Measurements from ENCODE around the gene UMPS.

The UMPS gene

GRCh38 chr3:124763644-124764358 lies 33.5 kb downstream of the UMPS start:
- no peak for DNase-seq (ENCODE audit: low read depth, low spot score)

GRCh38 chr3:124764746-124765145 lies 34.5 kb downstream of the UMPS start:
- no peak for DNase-seq (ENCODE audit: low read depth, low spot score)

GRCh38 chr3:124765197-124765840 lies 35.1 kb downstream of the UMPS start:
- DNase-seq (ENCODE audit: low read depth, low spot score) = no peak

GRCh38 chr3:124766113-124767095 lies 36.2 kb downstream of the UMPS start:
- DNase-seq (ENCODE audit: low read depth, low spot score) = no peak

- DNase-seq (ENCODE audit: low read depth, low spot score) = no peak
Measured at GRCh38 chr3:124767264-124767663, 37.0 kb downstream of the UMPS start.

GRCh38 chr3:124767691-124768090 lies 37.4 kb downstream of the UMPS start:
- DNase-seq (ENCODE audit: low read depth, low spot score) = no peak

GRCh38 chr3:124768812-124769211 lies 38.6 kb downstream of the UMPS start:
- DNase-seq (ENCODE audit: low read depth, low spot score) = no peak

- DNase-seq (ENCODE audit: low read depth, low spot score) = no peak
Measured at GRCh38 chr3:124769462-124769861, 39.2 kb downstream of the UMPS start.

GRCh38 chr3:124770336-124771082 lies 40.3 kb downstream of the UMPS start:
- DNase-seq (ENCODE audit: low read depth, low spot score) = no peak

- no peak for DNase-seq (ENCODE audit: low read depth, low spot score)
Measured at GRCh38 chr3:124771083-124771445, 40.8 kb downstream of the UMPS start.

- DNase-seq (ENCODE audit: low read depth, low spot score) = no peak
Measured at GRCh38 chr3:124772081-124772831, 42.0 kb downstream of the UMPS start.

GRCh38 chr3:124773351-124774326 lies 43.4 kb downstream of the UMPS start:
- DNase-seq (ENCODE audit: low read depth, low spot score) = no peak

GRCh38 chr3:124774327-124774718 lies 44.1 kb downstream of the UMPS start:
- peak; percentile 74 for DNase-seq (ENCODE audit: low read depth, low spot score)

GRCh38 chr3:124774841-124775402 lies 44.7 kb downstream of the UMPS start:
- DNase-seq (ENCODE audit: low read depth, low spot score) = no peak

GRCh38 chr3:124775877-124776276 lies 45.6 kb downstream of the UMPS start:
- DNase-seq (ENCODE audit: low read depth, low spot score) = no peak

GRCh38 chr3:124776856-124777255 lies 46.6 kb downstream of the UMPS start:
- DNase-seq (ENCODE audit: low read depth, low spot score) = no peak

- DNase-seq (ENCODE audit: low read depth, low spot score) = no peak
Measured at GRCh38 chr3:124777762-124778470, 47.7 kb downstream of the UMPS start.

GRCh38 chr3:124779116-124779515 lies 48.9 kb downstream of the UMPS start:
- no peak for DNase-seq (ENCODE audit: low read depth, low spot score)

- no peak for DNase-seq (ENCODE audit: low read depth, low spot score)
Measured at GRCh38 chr3:124779751-124780191, 49.5 kb downstream of the UMPS start.
